ENCODE results near the gene CALCB. TPM values are rescaled to one million over a fixed set of nuclear protein-coding genes. Genes with fewer than 3 reads are reported as not detected.

The CALCB gene
- total RNA-seq, 1 donor from 2014 or later = not detected

GRCh38 chr11:15119352-15119751 lies 46.0 kb downstream of the CALCB start:
- peaks cover 18% of the 10 kb centered on the region for H3K27me3 Mint-ChIP-seq (ENCODE audit: unreplicated experiment)
- H3K9me3 Mint-ChIP-seq (ENCODE audit: unreplicated experiment) = no peaks in the 10 kb centered on the region
- H3K36me3 Mint-ChIP-seq (ENCODE audit: unreplicated experiment) = no peaks in the 10 kb centered on the region
- no peak for TF ChIP-seq CTCF (IDR thresholded peaks at IDR 0.05)
- no peak for DNase-seq (ENCODE audit: extremely low spot score, unreplicated experiment)
- no peak overlapping the region for H3K4me3 Mint-ChIP-seq (ENCODE audit: unreplicated experiment)
- no peak overlapping the region for H3K27ac Mint-ChIP-seq (ENCODE audit: unreplicated experiment)
- no peaks in the 10 kb centered on the region for H3K4me1 Mint-ChIP-seq (ENCODE audit: unreplicated experiment)

GRCh38 chr11:15119826-15120225 lies 46.4 kb downstream of the CALCB start:
- Mint-ChIP-seq H3K27me3 (ENCODE audit: unreplicated experiment) (peaks cover 18% of the 10 kb centered on the region), H3K36me3 (ENCODE audit: unreplicated experiment) (no peaks in the 10 kb centered on the region), H3K27ac (ENCODE audit: unreplicated experiment) (no peak overlapping the region), H3K9me3 (ENCODE audit: unreplicated experiment) (no peaks in the 10 kb centered on the region), H3K4me3 (ENCODE audit: unreplicated experiment) (no peak overlapping the region), H3K4me1 (ENCODE audit: unreplicated experiment) (no peaks in the 10 kb centered on the region)
- TF ChIP-seq CTCF (IDR thresholded peaks at IDR 0.05) = no peak
- no peak for DNase-seq (ENCODE audit: extremely low spot score, unreplicated experiment)

- Mint-ChIP-seq H3K9me3 (ENCODE audit: unreplicated experiment) (no peaks in the 10 kb centered on the region), H3K4me1 (ENCODE audit: unreplicated experiment) (no peaks in the 10 kb centered on the region), H3K27me3 (ENCODE audit: unreplicated experiment) (peaks cover 3% of the 10 kb centered on the region), H3K36me3 (ENCODE audit: unreplicated experiment) (no peaks in the 10 kb centered on the region), H3K4me3 (ENCODE audit: unreplicated experiment) (no peak overlapping the region), H3K27ac (ENCODE audit: unreplicated experiment) (no peak overlapping the region)
- DNase-seq (ENCODE audit: extremely low spot score, unreplicated experiment) = no peak
- TF ChIP-seq CTCF (IDR thresholded peaks at IDR 0.05) = no peak
Measured at GRCh38 chr11:15123849-15124248, 50.5 kb downstream of the CALCB start.

- Mint-ChIP-seq H3K4me3 (ENCODE audit: unreplicated experiment) (no peak overlapping the region), H3K4me1 (ENCODE audit: unreplicated experiment) (no peaks in the 10 kb centered on the region)
- no peak for TF ChIP-seq CTCF (IDR thresholded peaks at IDR 0.05)
Measured at GRCh38 chr11:15124528-15124927, 51.1 kb downstream of the CALCB start.

GRCh38 chr11:15127341-15127740 lies 53.9 kb downstream of the CALCB start:
- no peaks in the 10 kb centered on the region for H3K36me3 Mint-ChIP-seq (ENCODE audit: unreplicated experiment)
- H3K27me3 Mint-ChIP-seq (ENCODE audit: unreplicated experiment) = peaks cover 7% of the 10 kb centered on the region
- TF ChIP-seq CTCF (IDR thresholded peaks at IDR 0.05) = no peak
- H3K9me3 Mint-ChIP-seq (ENCODE audit: unreplicated experiment) = no peaks in the 10 kb centered on the region
- no peak overlapping the region for H3K27ac Mint-ChIP-seq (ENCODE audit: unreplicated experiment)
- H3K4me3 Mint-ChIP-seq (ENCODE audit: unreplicated experiment) = no peak overlapping the region
- no peaks in the 10 kb centered on the region for H3K4me1 Mint-ChIP-seq (ENCODE audit: unreplicated experiment)
- DNase-seq (ENCODE audit: extremely low spot score, unreplicated experiment) = no peak

More at GRCh38 chr11:15124528-15124927, 51.1 kb downstream of the CALCB start:
- peak; percentile 19 for DNase-seq (ENCODE audit: extremely low spot score, unreplicated experiment)
- H3K9me3 Mint-ChIP-seq (ENCODE audit: unreplicated experiment) = no peaks in the 10 kb centered on the region
- no peaks in the 10 kb centered on the region for H3K36me3 Mint-ChIP-seq (ENCODE audit: unreplicated experiment)
- H3K27ac Mint-ChIP-seq (ENCODE audit: unreplicated experiment) = no peak overlapping the region
- H3K27me3 Mint-ChIP-seq (ENCODE audit: unreplicated experiment) = peaks cover under 1% of the 10 kb centered on the region

Other genes with a start within 250 kb of the CALCB start
- 6.4 and 7.0 TPM in 2 replicates for gene CYP2R1, start 181.4 kb upstream of the CALCB start, total RNA-seq
- gene CALCA, start 101.2 kb upstream of the CALCB start, total RNA-seq = not detected in 2 replicates
- not detected in 2 replicates for gene INSC, start 41.3 kb downstream of the CALCB start, total RNA-seq

All from osteocyte (in vitro differentiated cells).